ENCODE results near the gene CCL15. TPM values are rescaled to one million over a fixed set of nuclear protein-coding genes. Genes with fewer than 3 reads are reported as not detected.
A peak's percentile ranks its signal among the peaks of the same experiment; 100 is the strongest.

CCL15 gene
- total RNA-seq, 4 donors from 2014 or later, result not detected

DNA sequence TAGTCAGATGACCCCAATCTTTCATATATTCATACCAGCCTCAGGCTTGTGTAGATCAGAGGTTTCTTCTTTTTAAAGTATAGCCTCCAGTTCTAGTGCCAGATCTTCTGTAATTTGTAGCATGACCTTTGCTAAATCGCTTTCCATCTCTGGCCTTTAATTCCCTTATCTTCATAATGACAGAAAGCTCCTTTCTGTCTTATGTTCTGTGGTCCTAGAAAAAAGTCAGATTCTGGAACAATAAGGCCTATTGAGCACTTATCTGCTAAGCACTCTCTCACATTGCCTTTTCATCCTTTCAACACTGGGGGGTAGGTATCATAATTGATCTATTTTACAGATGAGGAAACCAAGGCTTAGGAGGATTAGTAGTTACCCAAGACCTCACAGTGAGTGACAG, 29.3 kb downstream of the CCL15 start:
- DNase-seq (ENCODE audit: low spot score in 2 of 2), result no peak
- no peak for TF ChIP-seq POLR2A (IDR thresholded peaks at IDR 0.05)
- TF ChIP-seq, protein P1, sequence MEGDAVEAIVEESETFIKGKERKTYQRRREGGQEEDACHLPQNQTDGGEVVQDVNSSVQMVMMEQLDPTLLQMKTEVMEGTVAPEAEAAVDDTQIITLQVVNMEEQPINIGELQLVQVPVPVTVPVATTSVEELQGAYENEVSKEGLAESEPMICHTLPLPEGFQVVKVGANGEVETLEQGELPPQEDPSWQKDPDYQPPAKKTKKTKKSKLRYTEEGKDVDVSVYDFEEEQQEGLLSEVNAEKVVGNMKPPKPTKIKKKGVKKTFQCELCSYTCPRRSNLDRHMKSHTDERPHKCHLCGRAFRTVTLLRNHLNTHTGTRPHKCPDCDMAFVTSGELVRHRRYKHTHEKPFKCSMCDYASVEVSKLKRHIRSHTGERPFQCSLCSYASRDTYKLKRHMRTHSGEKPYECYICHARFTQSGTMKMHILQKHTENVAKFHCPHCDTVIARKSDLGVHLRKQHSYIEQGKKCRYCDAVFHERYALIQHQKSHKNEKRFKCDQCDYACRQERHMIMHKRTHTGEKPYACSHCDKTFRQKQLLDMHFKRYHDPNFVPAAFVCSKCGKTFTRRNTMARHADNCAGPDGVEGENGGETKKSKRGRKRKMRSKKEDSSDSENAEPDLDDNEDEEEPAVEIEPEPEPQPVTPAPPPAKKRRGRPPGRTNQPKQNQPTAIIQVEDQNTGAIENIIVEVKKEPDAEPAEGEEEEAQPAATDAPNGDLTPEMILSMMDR (IDR thresholded peaks at IDR 0.05), result no peak
- no peak overlapping the region for H3K4me3 ChIP-seq (ENCODE audit: low read depth, poor library complexity, severe bottlenecking)
- WGBS, 2 donors, result 79 to 83% methylated on average over 1 of the region's 1 CpG
- intact Hi-C loops (cut with DNase I; ENCODE audit: low total_unique reads), result no loop called here

DNA sequence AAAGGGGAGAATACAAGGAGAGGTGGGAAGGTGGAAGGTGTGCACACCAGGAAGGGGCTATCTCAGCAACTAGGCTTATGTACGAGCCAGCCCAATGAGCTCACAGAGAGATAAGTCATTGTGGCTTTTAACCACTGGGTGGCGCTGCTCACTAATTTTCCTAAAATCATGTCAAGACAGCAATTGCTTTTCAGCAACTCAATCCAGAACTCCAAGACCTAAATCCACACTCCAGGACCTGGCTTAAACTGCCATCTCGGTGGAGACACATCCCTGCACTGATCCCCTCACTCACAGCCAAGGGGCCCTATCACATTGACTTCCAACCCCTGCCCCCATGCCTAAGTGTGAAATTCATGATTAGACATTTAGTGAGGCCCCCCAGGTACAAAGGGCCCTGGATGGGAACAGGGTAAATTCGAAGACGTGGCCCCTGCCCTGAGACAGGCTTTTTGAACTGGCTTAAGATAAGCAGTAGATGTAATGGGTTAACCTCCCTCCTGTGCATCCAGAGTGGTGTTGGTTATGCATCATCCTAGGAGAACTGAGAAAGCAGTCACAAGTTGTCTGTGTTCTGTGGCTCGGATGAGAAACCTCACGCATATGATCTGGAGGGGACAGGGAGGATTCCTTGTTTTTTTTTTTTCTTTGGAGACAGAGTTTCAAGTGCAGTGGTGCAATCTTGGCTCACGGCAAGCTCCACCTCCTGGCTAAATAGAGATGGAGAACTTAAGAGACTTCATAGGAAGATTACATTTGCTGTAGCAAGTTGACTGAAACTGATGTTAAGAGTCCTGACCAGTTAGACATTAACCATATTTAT, 31.6 kb downstream of the CCL15 start:
- WGBS, 2 donors, result 43 to 44% methylated on average over 8 of the region's 8 CpGs
- intact Hi-C loops (cut with DNase I; ENCODE audit: low total_unique reads), result loop anchor here (10.0 kb wide), 1 partner anchor 515 kb away; the partner anchor contains the start of gene ZNHIT3
- H3K4me3 ChIP-seq (ENCODE audit: low read depth, poor library complexity, severe bottlenecking), result no peak overlapping the region
- DNase-seq (ENCODE audit: low spot score in 2 of 2), result peak; percentile 75 to 93
- TF ChIP-seq POLR2A (IDR thresholded peaks at IDR 0.05), result no peak
- TF ChIP-seq, protein P1 (IDR thresholded peaks at IDR 0.05), result no peak

DNA sequence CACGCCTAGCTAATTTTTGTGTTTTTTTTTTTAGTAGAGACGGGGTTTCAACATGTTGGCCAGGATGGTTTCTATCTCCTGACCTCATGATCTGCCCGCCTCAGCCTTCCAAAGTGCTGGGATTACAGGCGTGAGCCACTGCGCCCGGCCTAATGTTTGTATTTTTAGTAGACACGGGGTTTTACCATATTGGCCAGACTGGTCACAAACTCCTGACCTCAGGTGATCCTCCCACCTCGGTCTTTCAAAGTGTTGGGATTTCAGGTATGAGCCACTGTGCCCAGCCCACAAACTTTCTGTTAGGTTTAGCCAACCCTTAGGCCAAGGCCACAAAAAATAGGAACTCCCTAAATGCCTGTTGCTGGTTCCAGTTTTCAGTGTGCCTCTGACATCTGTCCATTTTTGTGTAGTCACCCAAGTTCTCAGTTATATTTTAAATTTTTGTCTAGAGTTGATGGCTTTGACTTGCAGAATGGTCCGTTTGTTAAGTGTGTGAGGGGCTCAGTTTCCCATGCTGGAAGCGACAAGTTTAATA, 32.8 kb downstream of the CCL15 start:
- WGBS, 2 donors, result 80 to 88% methylated on average over 10 of the region's 10 CpGs
- intact Hi-C loops (cut with DNase I; ENCODE audit: low total_unique reads), result loop anchor here (10.0 kb wide), 1 partner anchor 516 kb away; the partner anchor contains the start of gene ZNHIT3
- no peak overlapping the region for H3K4me3 ChIP-seq (ENCODE audit: low read depth, poor library complexity, severe bottlenecking)
- TF ChIP-seq POLR2A (IDR thresholded peaks at IDR 0.05), result no peak
- TF ChIP-seq, protein P1 (IDR thresholded peaks at IDR 0.05), result no peak
- DNase-seq (ENCODE audit: low spot score in 2 of 2), result peak in 1 of 2 donors; percentile 37

DNA sequence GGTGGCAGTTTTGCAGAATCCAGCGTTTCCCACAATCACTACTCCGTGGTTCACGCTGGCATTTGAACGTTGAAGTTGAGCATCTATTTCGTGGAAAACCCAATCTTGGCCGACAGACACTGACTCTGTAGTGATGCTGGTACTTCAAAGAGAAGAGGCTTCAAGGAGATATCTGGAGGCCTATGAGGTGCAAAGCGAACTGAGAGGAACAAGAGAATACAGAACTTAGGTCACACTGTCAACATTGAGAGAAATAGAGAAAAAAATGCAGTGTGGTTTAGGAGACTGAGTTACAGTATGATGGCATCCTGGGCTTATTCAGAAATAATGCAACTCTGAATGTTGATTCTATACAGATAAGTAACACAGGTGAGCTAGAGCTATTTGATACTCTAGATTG, 36.1 kb downstream of the CCL15 start:
- DNase-seq (ENCODE audit: low spot score in 2 of 2), result peak in 1 of 2 donors; percentile 42
- TF ChIP-seq POLR2A (IDR thresholded peaks at IDR 0.05), result no peak
- TF ChIP-seq, protein P1 (IDR thresholded peaks at IDR 0.05), result no peak
- no peak overlapping the region for H3K4me3 ChIP-seq (ENCODE audit: low read depth, poor library complexity, severe bottlenecking)
- intact Hi-C loops (cut with DNase I; ENCODE audit: low total_unique reads), result loop anchor here (10.0 kb wide), 1 partner anchor 520 kb away; the partner anchor contains the start of gene ZNHIT3
- WGBS, 2 donors, result 86 to 92% methylated on average over 7 of the region's 7 CpGs

DNA sequence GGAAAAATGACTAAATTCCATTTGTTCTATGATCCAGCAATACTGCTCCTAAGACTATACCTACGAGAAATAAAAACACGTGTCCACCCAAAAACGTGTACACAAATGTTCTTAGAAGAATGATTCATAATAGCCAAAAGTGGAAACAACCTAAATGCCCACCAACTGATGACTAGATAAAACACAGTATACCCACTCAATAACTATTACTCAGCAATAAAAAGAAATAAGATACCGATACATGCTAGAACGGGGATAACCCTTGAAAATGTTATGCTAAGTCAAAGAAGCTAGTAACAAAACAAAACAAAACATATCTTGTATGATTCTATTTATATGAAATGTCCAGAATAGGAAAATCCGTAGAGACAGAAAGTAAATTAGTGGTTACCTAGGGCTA, 37.7 kb downstream of the CCL15 start:
- H3K4me3 ChIP-seq (ENCODE audit: low read depth, poor library complexity, severe bottlenecking), result no peak overlapping the region
- DNase-seq (ENCODE audit: low spot score in 2 of 2), result no peak
- WGBS, 2 donors, result 68 to 75% methylated on average over 6 of the region's 6 CpGs
- no peak for TF ChIP-seq POLR2A (IDR thresholded peaks at IDR 0.05)
- TF ChIP-seq, protein P1 (IDR thresholded peaks at IDR 0.05), result no peak
- intact Hi-C loops (cut with DNase I; ENCODE audit: low total_unique reads), result loop anchor here (10.0 kb wide), 1 partner anchor 521 kb away; the partner anchor contains the start of gene ZNHIT3
